GM21737 (cell line): ENCODE measurements around the gene MMP15.
"Not testable (repeated sequence)": the region's sequence is repeated elsewhere in the genome, so short reads cannot be mapped to it uniquely, and the experiment has no call there.

Experiments
- ATAC-seq: cut with Tn5 transposase; IDR thresholded peaks from one replicate; pipeline ENCODE4 v1.9.1; 2021; ENCODE audit warnings: mild to moderate bottlenecking, moderate library complexity; ENCODE audit not compliant: unreplicated experiment

The MMP15 gene

GRCh38 chr16:58048494-58049231 is 23.1 kb downstream of the MMP15 start:
- no peak for ATAC-seq

- ATAC-seq: no peak
Measured at GRCh38 chr16:58049232-58050185, 24.0 kb downstream of the MMP15 start.

- no peak for ATAC-seq
Measured at GRCh38 chr16:58051296-58051695, 25.7 kb downstream of the MMP15 start.

GRCh38 chr16:58051821-58052603 is 26.5 kb downstream of the MMP15 start:
- ATAC-seq: no peak

GRCh38 chr16:58053682-58054005 is 28.1 kb downstream of the MMP15 start:
- ATAC-seq: no peak

GRCh38 chr16:58054289-58054688 is 28.7 kb downstream of the MMP15 start:
- ATAC-seq: no peak

- ATAC-seq: no peak
Measured at GRCh38 chr16:58056580-58056979, 31.0 kb downstream of the MMP15 start.

- no peak for ATAC-seq
Measured at GRCh38 chr16:58057121-58057520, 31.6 kb downstream of the MMP15 start.

- no peak for ATAC-seq
Measured at GRCh38 chr16:58057784-58058183, 32.2 kb downstream of the MMP15 start.

GRCh38 chr16:58062821-58063220 is 37.3 kb downstream of the MMP15 start:
- ATAC-seq: no peak

GRCh38 chr16:58063377-58064076 is 38.0 kb downstream of the MMP15 start:
- ATAC-seq: no peak

GRCh38 chr16:58070585-58070984 is 45.0 kb downstream of the MMP15 start:
- no peak for ATAC-seq

GRCh38 chr16:58072134-58072533 is 46.6 kb downstream of the MMP15 start:
- ATAC-seq: not testable (repeated sequence)

GRCh38 chr16:58073086-58073485 is 47.5 kb downstream of the MMP15 start:
- not testable (repeated sequence) for ATAC-seq

GRCh38 chr16:58074657-58075056 is 49.1 kb downstream of the MMP15 start:
- no peak for ATAC-seq

GRCh38 chr16:58076514-58076913 is 51.0 kb downstream of the MMP15 start:
- no peak for ATAC-seq

- no peak for ATAC-seq
Measured at GRCh38 chr16:58077796-58078195, 52.2 kb downstream of the MMP15 start.

- ATAC-seq: not testable (repeated sequence)
Measured at GRCh38 chr16:58080657-58081056, 55.1 kb downstream of the MMP15 start.

GRCh38 chr16:58082381-58082780 is 56.8 kb downstream of the MMP15 start:
- no peak for ATAC-seq

GRCh38 chr16:58084635-58085034 is 59.1 kb downstream of the MMP15 start:
- no peak for ATAC-seq

GRCh38 chr16:58085171-58085570 is 59.6 kb downstream of the MMP15 start:
- ATAC-seq: no peak
